ENCODE measurements around the gene CCDC24.

The CCDC24 gene

DNA sequence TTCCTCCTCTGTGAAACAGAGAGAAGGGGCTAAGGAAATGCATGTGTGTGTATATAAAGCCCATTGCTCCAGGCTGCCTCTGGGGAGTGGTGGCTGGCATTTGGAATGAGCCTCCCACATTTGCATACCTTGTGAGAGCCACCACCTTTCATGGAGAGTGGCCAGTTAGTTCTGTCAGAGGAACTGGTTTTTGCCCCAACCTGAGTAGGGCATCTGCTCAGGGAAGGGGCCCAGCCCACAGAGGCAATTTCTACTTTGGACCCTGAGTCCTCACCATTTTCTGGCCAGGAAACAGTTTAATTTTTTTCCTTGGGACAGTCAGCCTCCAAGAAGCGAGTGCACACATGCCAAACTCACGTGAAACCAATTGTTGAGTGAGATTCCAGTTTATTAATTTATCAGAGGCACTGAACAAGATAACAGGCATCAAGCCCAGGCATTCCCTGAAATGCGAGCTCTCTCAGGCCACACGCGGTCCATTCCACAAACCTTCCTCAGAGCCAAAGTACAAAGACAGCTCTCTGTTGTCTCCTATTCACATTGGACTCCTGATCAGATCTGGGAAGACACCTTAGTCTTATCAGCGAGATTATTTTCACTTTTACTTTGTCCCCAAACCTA is 40.9 kb downstream of the CCDC24 start:
- TF ChIP-seq, protein P1, sequence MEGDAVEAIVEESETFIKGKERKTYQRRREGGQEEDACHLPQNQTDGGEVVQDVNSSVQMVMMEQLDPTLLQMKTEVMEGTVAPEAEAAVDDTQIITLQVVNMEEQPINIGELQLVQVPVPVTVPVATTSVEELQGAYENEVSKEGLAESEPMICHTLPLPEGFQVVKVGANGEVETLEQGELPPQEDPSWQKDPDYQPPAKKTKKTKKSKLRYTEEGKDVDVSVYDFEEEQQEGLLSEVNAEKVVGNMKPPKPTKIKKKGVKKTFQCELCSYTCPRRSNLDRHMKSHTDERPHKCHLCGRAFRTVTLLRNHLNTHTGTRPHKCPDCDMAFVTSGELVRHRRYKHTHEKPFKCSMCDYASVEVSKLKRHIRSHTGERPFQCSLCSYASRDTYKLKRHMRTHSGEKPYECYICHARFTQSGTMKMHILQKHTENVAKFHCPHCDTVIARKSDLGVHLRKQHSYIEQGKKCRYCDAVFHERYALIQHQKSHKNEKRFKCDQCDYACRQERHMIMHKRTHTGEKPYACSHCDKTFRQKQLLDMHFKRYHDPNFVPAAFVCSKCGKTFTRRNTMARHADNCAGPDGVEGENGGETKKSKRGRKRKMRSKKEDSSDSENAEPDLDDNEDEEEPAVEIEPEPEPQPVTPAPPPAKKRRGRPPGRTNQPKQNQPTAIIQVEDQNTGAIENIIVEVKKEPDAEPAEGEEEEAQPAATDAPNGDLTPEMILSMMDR (IDR thresholded peaks at IDR 0.05; ENCODE audit: borderline replicate concordance, control extremely low read depth, extremely low read depth, insufficient read depth, missing control alignments) = no peak
- no peak for DNase-seq (ENCODE audit: low spot score)
- in situ Hi-C loops (cut with MboI; ENCODE audit: low sequenced_read_pairs, unreplicated experiment) = no loop called here

GRCh38 chr1:44033041-44033575 is 41.7 kb downstream of the CCDC24 start:
- in situ Hi-C loops (cut with MboI; ENCODE audit: low sequenced_read_pairs, unreplicated experiment) = no loop called here
- TF ChIP-seq, protein P1 (IDR thresholded peaks at IDR 0.05; ENCODE audit: borderline replicate concordance, control extremely low read depth, extremely low read depth, insufficient read depth, missing control alignments) = no peak
- no peak for DNase-seq (ENCODE audit: low spot score)

GRCh38 chr1:44033756-44034155 is 42.4 kb downstream of the CCDC24 start:
- in situ Hi-C loops (cut with MboI; ENCODE audit: low sequenced_read_pairs, unreplicated experiment) = no loop called here
- DNase-seq (ENCODE audit: low spot score) = no peak
- TF ChIP-seq, protein P1 (IDR thresholded peaks at IDR 0.05; ENCODE audit: borderline replicate concordance, control extremely low read depth, extremely low read depth, insufficient read depth, missing control alignments) = no peak

GRCh38 chr1:44034423-44034822 is 43.0 kb downstream of the CCDC24 start:
- TF ChIP-seq, protein P1 (IDR thresholded peaks at IDR 0.05; ENCODE audit: borderline replicate concordance, control extremely low read depth, extremely low read depth, insufficient read depth, missing control alignments) = no peak
- in situ Hi-C loops (cut with MboI; ENCODE audit: low sequenced_read_pairs, unreplicated experiment) = no loop called here
- no peak for DNase-seq (ENCODE audit: low spot score)

- in situ Hi-C loops (cut with MboI; ENCODE audit: low sequenced_read_pairs, unreplicated experiment) = loop anchor here (5.0 kb wide), 1 partner anchor 33 kb away; no protein-coding TSS in a partner anchor
- TF ChIP-seq, protein P1 (IDR thresholded peaks at IDR 0.05; ENCODE audit: borderline replicate concordance, control extremely low read depth, extremely low read depth, insufficient read depth, missing control alignments) = no peak
- no peak for DNase-seq (ENCODE audit: low spot score)
Observed at GRCh38 chr1:44034976-44035716, 43.7 kb downstream of the CCDC24 start.

- in situ Hi-C loops (cut with MboI; ENCODE audit: low sequenced_read_pairs, unreplicated experiment) = loop anchor here (5.0 kb wide), 1 partner anchor 34 kb away; no protein-coding TSS in a partner anchor
- TF ChIP-seq, protein P1 (IDR thresholded peaks at IDR 0.05; ENCODE audit: borderline replicate concordance, control extremely low read depth, extremely low read depth, insufficient read depth, missing control alignments) = no peak
- peak; percentile 8 for DNase-seq (ENCODE audit: low spot score)
Observed at GRCh38 chr1:44035726-44036408, 44.5 kb downstream of the CCDC24 start.
